WTC11 (cell line): ENCODE measurements around the gene HSPB6.

ENCODE experiments used
- CREB1 ChIP-seq: sonication (generic); formaldehyde crosslinking; IDR thresholded peaks from 2 replicates; pipeline ENCODE4 v1.8.0; 2023; ENCODE audit warnings: mild to moderate bottlenecking, missing genetic modification reagents
- ELF4 ChIP-seq: sonication (generic); formaldehyde crosslinking; IDR thresholded peaks from 2 replicates; pipeline ENCODE4 v1.8.1; 2022; ENCODE audit warnings: low read depth, mild to moderate bottlenecking, moderate library complexity, missing genetic modification reagents
- EMX1 ChIP-seq: fragments of 250-450 bp; sonication (Bioruptor Pico); IDR thresholded peaks from 2 replicates; pipeline ENCODE4 v1.8.0; 2021; ENCODE audit warnings: mild to moderate bottlenecking
- HMGA2 ChIP-seq: fragments of 250-450 bp; sonication (Bioruptor Pico); IDR thresholded peaks from 2 replicates; pipeline ENCODE4 v1.4.0; 2021; ENCODE audit warnings: mild to moderate bottlenecking, moderate library complexity
- PRRX2 ChIP-seq: fragments of 250-450 bp; sonication (Bioruptor Pico); IDR thresholded peaks from 2 replicates; pipeline ENCODE4 v1.8.0; 2021; ENCODE audit warnings: mild to moderate bottlenecking
- SMAD3 ChIP-seq: sonication (generic); formaldehyde crosslinking; IDR thresholded peaks from 2 replicates; pipeline ENCODE4 v1.8.0; 2022; ENCODE audit warnings: missing genetic modification reagents, mild to moderate bottlenecking, borderline replicate concordance
- TEAD4 ChIP-seq: sonication (generic); formaldehyde crosslinking; IDR thresholded peaks from 2 replicates; pipeline ENCODE4 v1.8.0; 2022; ENCODE audit warnings: mild to moderate bottlenecking, missing genetic modification reagents
- ZNF121 ChIP-seq: sonication (generic); formaldehyde crosslinking; IDR thresholded peaks from 2 replicates; pipeline ENCODE4 v1.8.0; 2023; ENCODE audit warnings: missing genetic modification reagents
- ZNF138 ChIP-seq: sonication (generic); formaldehyde crosslinking; conservative IDR thresholded peaks from 2 replicates; pipeline ENCODE4 v1.8.1; 2022; ENCODE audit warnings: mild to moderate bottlenecking, moderate library complexity, missing genetic modification reagents
- TF ChIP-seq, protein P1 (sequence below): fragments of 200-600 bp; IDR thresholded peaks from 2 replicates; pipeline ENCODE4 v1.8.0; 2022; ENCODE audit warnings: antibody characterized with exemption
- TF ChIP-seq, protein P2 (sequence below): sonication (generic); formaldehyde crosslinking; IDR thresholded peaks from 2 replicates; pipeline ENCODE4 v1.8.0; 2022; ENCODE audit warnings: mild to moderate bottlenecking, missing genetic modification reagents
- TF ChIP-seq, protein P3 (sequence below): sonication (generic); formaldehyde crosslinking; IDR thresholded peaks from 2 replicates; pipeline ENCODE4 v1.8.1; 2023; ENCODE audit warnings: mild to moderate bottlenecking, missing genetic modification reagents
- TF ChIP-seq, protein P4 (sequence below): sonication (generic); formaldehyde crosslinking; conservative IDR thresholded peaks from 2 replicates; pipeline ENCODE4 v1.8.1; 2023; ENCODE audit warnings: mild to moderate bottlenecking, low read depth, missing genetic modification reagents, moderate library complexity

DNA sequence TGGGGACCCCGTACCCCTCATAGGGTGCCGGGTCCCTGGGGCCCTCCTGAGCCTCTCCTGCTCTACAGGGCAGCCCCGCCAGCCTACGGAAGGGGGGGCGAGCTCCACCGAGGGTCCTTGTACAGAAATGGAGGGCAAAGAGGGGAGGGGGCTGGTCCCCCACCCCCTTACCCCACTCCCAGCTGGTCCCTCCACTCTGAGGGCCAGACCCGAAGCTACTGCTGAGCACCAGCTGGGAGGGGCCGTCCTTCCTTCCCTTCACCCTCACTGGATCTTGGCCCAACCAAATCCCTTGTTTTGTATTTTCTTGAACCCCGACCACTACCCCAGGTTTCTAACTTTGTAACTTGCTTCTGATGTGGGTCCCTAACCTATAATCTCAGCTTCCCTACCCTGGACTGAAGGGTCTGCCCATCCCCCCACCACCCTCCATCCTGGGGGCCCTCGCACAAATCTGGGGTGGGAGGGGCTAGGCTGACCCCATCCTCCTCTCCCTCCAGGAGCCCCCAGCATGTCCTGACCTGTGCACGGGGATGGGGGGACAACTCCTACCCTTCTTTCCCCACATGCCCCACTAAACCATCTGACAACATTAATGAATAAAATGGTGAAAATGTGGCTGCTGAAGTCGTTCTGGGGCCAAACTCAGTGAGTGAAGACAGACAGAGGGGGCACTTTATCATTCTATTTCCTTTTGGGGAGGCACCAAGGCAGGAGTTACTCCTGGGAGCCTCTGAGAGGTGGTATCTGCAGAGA, 31.6 kb upstream of the HSPB6 start:
- TF ChIP-seq, protein P1, sequence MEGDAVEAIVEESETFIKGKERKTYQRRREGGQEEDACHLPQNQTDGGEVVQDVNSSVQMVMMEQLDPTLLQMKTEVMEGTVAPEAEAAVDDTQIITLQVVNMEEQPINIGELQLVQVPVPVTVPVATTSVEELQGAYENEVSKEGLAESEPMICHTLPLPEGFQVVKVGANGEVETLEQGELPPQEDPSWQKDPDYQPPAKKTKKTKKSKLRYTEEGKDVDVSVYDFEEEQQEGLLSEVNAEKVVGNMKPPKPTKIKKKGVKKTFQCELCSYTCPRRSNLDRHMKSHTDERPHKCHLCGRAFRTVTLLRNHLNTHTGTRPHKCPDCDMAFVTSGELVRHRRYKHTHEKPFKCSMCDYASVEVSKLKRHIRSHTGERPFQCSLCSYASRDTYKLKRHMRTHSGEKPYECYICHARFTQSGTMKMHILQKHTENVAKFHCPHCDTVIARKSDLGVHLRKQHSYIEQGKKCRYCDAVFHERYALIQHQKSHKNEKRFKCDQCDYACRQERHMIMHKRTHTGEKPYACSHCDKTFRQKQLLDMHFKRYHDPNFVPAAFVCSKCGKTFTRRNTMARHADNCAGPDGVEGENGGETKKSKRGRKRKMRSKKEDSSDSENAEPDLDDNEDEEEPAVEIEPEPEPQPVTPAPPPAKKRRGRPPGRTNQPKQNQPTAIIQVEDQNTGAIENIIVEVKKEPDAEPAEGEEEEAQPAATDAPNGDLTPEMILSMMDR: no peak
- TF ChIP-seq PRRX2 (no peak), ZNF138 (no peak), HMGA2 (CRISPR knock-in tag) (no peak), EMX1 (CRISPR knock-in tag) (no peak), ELF4 (CRISPR knock-in tag) (no peak), ZNF121 (CRISPR knock-in tag) (no peak), CREB1 (CRISPR knock-in tag) (no peak), TEAD4 (CRISPR knock-in tag) (no peak), SMAD3 (no peak)
- TF ChIP-seq, protein P2, sequence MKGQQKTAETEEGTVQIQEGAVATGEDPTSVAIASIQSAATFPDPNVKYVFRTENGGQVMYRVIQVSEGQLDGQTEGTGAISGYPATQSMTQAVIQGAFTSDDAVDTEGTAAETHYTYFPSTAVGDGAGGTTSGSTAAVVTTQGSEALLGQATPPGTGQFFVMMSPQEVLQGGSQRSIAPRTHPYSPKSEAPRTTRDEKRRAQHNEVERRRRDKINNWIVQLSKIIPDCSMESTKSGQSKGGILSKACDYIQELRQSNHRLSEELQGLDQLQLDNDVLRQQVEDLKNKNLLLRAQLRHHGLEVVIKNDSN (CRISPR knock-in tag): no peak
- TF ChIP-seq, protein P3, sequence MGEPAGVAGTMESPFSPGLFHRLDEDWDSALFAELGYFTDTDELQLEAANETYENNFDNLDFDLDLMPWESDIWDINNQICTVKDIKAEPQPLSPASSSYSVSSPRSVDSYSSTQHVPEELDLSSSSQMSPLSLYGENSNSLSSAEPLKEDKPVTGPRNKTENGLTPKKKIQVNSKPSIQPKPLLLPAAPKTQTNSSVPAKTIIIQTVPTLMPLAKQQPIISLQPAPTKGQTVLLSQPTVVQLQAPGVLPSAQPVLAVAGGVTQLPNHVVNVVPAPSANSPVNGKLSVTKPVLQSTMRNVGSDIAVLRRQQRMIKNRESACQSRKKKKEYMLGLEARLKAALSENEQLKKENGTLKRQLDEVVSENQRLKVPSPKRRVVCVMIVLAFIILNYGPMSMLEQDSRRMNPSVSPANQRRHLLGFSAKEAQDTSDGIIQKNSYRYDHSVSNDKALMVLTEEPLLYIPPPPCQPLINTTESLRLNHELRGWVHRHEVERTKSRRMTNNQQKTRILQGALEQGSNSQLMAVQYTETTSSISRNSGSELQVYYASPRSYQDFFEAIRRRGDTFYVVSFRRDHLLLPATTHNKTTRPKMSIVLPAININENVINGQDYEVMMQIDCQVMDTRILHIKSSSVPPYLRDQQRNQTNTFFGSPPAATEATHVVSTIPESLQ (CRISPR knock-in tag): no peak
- TF ChIP-seq, protein P4, sequence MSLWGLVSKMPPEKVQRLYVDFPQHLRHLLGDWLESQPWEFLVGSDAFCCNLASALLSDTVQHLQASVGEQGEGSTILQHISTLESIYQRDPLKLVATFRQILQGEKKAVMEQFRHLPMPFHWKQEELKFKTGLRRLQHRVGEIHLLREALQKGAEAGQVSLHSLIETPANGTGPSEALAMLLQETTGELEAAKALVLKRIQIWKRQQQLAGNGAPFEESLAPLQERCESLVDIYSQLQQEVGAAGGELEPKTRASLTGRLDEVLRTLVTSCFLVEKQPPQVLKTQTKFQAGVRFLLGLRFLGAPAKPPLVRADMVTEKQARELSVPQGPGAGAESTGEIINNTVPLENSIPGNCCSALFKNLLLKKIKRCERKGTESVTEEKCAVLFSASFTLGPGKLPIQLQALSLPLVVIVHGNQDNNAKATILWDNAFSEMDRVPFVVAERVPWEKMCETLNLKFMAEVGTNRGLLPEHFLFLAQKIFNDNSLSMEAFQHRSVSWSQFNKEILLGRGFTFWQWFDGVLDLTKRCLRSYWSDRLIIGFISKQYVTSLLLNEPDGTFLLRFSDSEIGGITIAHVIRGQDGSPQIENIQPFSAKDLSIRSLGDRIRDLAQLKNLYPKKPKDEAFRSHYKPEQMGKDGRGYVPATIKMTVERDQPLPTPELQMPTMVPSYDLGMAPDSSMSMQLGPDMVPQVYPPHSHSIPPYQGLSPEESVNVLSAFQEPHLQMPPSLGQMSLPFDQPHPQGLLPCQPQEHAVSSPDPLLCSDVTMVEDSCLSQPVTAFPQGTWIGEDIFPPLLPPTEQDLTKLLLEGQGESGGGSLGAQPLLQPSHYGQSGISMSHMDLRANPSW (CRISPR knock-in tag): no peak
